Stimulated activated CD8-positive, alpha-beta memory T cell treated with anti-CD3 and anti-CD28 coated beads, Interleukin-7, amount 100 ng/mL, for 4 hours (primary cell): ENCODE data around the gene GSTM4.
"Not testable (repeated sequence)": the region's sequence is repeated elsewhere in the genome, so short reads cannot be mapped to it uniquely, and the experiment has no call there.

Experiments
- DNase-seq, 2 donors: peaks; one replicate each; pipeline ENCODE4 v3.0.0-alpha.2; 2020; ENCODE audit warnings: low read depth in 2 of 2

Gene GSTM4

GRCh38 chr1:109637446-109637845 is 18.5 kb upstream of the GSTM4 start:
- no peak for DNase-seq

DNA sequence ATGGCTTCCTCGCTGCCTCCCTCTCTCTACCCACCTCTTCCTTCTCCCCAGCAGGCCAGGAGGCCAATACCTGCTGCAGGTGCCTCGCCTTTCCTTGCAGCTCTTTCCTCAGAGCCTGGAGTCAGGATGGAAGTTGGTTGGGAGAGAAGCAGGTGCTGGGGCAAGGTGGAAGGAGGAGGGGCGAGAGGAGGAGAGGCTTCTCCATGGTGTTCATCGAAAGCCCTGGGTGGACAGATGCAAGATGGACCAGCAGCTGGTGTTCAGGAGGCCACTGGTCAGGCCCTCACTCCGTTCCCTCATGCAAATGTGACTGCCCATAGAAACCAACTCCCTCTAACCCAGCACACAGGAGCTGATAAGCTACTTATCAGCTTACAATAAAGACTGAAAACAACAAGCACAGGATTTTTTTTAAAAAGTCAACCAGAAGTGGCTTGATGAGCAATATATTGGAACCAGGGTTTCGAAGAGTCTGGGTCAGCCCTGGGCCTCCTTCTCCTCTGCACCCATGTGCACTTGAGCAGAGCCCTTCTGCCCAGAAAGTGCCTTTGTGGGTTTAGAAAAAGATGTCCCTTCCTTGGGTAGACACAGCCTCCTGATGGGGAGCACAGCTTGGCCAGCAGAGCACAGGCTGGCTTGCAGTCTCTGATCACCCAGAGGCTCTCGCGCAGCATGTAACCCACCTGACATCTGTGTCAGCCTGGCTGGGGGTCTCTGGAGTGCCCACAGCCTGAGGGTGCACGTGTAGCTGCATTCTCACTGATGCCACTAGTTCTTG is 16.6 kb upstream of the GSTM4 start:
- DNase-seq: no peak

DNA sequence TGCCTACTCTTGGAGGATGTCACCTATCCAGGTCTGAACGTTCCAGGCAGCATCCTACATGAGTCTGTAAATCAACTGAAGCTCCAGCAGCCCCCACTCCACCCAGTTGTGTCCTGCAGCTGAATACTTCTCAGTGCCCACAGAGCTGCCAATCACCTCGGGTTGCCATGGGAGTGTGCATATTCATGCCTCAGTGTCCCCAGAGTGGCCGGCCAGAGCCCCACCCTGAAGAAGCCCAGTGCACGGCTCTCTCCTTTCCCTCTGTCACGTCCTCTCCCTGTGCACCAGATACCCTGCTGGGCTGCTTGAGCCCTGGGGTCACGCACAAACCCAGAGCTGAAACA is 16.1 kb upstream of the GSTM4 start:
- no peak for DNase-seq

- DNase-seq: peak; percentile 69 to 81
These were observed 15.5 kb upstream of the GSTM4 start for GRCh38 chr1:109640285-109640865.

DNA sequence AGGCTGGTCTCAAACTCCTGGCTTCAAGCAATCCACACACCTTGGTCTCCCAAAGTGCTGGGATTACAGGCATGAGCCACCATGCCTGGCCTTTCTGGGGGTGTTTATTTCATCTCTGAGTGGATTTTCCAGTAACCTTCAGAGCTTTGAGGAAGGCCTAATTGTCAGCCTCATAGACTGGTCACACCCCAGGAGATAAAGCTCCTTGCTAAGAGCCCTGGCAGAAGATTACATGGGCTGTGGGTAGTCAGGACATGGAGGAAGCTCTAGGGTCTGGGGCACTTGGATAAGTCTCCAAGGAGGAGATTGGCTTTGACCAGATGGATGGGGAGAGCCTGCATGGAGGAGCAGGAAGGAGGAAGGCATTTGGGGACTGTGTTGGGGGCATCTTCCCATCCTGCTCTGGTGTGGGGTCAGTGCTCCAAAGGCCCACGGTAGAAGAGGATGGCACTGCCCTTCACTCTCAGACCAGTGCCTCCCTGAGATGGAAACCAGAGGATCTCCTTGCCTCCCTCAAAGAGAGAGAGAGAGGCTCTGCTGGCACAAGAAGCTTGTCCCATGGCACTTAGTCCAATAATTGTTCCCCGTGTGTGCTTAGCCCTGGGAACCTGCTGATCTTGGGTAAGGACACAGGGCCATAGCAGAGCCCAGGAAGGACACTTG is 14.7 kb upstream of the GSTM4 start:
- no peak for DNase-seq

DNA sequence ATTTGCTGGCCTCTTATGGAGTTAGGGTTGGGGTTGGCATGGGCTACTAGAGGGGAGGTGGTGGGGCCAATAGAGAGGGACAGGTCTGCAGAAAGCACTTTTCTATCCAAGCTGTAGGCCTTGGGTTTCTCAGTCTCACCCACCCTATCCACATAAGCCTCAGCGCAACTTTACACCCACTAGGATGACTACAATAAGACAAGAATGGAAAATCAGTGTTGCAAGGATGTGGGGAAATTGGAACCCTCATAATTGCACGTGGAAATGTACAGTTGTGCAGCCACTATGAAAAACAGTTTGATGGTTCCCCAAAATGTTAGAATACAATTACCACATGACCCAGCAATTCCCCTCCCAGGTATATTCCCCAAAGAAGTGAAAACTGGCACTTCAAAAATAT is 14.0 kb upstream of the GSTM4 start:
- DNase-seq: no peak

DNA sequence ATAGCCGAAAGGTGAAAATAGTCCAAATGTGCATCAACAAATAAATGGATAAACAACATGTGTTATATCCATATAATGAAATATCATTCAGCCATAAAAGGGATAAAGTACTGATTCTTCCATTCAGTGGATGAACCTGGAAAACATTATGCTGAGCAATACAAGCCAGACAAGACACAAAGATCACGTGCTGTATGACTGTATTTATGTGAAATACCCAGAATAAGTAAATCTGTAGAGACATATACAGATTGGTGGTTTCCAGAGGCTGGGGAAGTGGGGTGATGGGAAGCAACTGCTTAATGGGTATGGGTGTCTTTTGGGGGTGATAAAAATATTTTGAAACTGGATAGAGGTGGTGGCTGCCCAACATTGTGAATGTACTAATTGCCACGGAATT is 13.3 kb upstream of the GSTM4 start:
- DNase-seq: no peak

DNA sequence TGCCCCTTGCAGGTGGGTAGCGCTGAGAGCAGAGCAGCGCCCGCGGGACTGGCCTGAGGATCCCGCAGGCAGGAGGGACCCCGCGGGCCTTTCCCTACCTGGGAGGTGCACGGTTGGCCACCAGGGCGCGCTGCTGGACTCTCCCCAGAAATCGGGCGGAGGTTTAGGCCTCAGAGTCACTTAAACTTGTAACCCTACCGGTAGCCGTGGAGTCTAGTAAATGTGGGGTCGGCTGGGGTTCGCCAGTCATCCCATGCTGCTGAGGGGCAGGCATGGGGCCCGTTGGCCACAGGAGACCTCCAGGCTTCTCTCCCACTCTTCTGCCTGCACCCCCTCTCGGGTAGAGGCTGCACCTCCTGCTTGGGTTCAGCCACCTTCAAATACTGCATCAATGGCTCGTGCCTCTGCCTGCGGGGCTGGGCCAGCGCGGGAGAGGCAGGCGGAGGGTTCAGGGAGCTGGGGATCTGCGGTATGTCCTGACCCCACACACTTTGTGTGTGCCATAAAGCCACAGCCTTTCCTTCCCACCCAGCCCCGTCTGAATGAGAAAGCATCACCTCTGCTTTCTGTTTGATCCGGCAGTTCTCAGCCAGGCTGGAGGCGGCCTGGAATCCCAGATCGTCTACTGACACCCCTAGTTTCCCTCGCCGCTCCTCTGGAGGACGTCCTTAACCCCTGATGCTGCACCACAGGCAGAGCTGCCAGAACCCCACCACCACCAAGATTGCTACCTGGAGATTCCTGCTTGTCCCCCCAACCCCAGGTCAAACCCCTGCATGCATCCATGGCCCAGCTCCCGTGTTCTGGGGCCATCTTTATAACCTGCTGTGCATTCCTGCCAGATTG is 12.3 kb upstream of the GSTM4 start:
- DNase-seq: peak; percentile 73 to 75

DNA sequence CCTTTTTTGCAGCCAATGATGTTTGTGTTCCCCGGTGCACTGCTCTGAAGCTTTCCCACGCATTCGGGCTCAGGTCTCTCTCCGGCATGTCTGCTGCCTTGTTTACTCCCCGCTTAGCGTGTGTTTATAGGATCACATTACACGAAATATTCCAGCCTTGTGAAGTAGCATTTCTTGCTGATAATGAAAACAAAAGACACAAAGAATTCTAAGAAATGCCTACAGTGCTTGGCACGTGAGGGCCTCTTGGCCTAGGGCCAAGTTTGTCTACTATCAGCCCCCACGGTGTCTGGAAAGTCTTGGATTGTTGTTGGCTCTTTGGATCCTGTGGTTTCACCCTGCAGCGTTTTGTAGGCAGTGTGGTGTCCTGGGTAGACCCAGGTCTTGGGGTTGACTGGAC is 11.2 kb upstream of the GSTM4 start:
- DNase-seq: no peak

GRCh38 chr1:109649491-109649914 is 6.4 kb upstream of the GSTM4 start:
- no peak for DNase-seq

- no peak for DNase-seq
These were observed 5.3 kb upstream of the GSTM4 start for GRCh38 chr1:109650609-109651008.

- no peak for DNase-seq
These were observed 3.5 kb upstream of the GSTM4 start for GRCh38 chr1:109652402-109652801.

- DNase-seq: no peak
These were observed 2.6 kb upstream of the GSTM4 start for GRCh38 chr1:109653306-109653705.

- no peak for DNase-seq
These were observed 1.4 kb upstream of the GSTM4 start for GRCh38 chr1:109654519-109654918.

DNA sequence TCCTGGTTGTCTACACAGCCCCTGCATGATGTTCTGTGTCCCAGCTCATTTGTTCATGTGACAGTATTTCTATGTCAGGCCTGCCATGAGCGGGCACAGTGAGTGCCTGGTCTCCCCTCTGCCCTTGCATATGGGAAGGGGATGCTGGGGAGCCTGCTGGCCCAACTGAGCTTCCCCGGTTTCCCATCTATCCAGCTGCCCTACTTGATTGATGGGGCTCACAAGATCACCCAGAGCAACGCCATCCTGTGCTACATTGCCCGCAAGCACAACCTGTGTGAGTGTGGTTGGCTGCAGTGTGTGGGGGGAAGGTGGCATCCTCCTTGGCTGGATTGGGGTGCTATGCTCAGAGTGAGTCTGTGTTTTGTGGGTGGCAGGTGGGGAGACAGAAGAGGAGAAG is 1.5 kb downstream of the GSTM4 start:
- no peak for DNase-seq

- no peak for DNase-seq
These were observed 2.1 kb downstream of the GSTM4 start for GRCh38 chr1:109657970-109658369.

GRCh38 chr1:109658533-109659042 is 2.7 kb downstream of the GSTM4 start:
- no peak for DNase-seq

- DNase-seq: no peak
These were observed 3.2 kb downstream of the GSTM4 start for GRCh38 chr1:109659145-109659544.

DNA sequence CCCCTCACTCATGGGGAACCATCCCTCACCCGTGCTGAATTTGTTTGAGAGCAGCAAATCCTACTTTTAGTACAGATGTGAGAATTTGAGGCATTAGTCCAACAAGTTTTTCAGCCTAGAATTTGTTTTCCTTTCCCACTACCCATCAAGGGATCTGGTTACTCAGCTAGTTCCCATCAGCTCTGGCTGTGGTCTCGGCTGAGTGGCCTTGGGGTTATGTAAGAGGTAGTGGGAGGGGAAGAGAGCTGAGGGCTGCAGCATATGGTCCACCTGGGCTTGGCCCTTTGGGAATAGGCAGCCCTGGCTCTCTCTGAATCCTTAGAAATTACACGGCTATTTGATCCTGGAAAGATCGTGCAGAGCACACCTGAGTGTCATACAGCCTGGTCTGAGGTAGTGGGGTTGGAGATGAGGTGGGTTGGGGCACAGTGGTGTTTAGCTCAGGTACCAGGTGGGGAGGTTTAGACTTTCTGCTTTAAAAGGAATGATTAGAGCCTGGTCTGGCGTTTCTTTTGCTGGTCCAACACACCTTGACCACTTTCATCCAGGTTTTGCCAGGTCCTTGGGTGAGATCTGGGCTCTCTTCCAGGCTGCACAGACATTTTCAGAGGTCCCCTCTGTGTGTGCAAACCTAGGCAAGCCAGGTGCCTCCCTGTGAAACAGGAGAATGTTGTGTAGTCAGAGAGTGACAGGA is 4.2 kb downstream of the GSTM4 start:
- DNase-seq: no peak

DNA sequence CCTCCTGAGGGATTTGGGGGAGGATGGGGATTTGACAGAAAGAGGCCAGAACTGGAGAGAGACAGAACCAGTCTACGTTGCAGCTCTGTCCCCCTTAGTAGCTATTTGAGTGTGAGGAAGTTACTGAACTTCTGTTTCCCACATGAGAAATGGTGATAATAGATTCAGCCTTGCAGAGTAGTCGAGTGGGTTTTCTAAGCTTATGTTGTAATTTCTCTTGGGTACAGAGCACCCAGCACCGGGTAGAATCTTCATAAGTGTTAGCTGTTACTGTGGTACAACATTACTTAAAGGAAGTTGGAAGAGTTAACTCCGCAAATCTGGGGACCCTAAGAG is 4.8 kb downstream of the GSTM4 start:
- DNase-seq: not testable (repeated sequence)

- no peak for DNase-seq
These were observed 5.5 kb downstream of the GSTM4 start for GRCh38 chr1:109661391-109661790.

GRCh38 chr1:109664671-109665070 is 8.8 kb downstream of the GSTM4 start:
- no peak for DNase-seq
